GDM1 (cell line): Measurements from ENCODE around the gene C10orf120.

ENCODE experiments used
- DNase-seq: peaks from one replicate; lab custom pipeline; 2025; lab: John Stamatoyannopoulos, UW

Gene C10orf120

DNA sequence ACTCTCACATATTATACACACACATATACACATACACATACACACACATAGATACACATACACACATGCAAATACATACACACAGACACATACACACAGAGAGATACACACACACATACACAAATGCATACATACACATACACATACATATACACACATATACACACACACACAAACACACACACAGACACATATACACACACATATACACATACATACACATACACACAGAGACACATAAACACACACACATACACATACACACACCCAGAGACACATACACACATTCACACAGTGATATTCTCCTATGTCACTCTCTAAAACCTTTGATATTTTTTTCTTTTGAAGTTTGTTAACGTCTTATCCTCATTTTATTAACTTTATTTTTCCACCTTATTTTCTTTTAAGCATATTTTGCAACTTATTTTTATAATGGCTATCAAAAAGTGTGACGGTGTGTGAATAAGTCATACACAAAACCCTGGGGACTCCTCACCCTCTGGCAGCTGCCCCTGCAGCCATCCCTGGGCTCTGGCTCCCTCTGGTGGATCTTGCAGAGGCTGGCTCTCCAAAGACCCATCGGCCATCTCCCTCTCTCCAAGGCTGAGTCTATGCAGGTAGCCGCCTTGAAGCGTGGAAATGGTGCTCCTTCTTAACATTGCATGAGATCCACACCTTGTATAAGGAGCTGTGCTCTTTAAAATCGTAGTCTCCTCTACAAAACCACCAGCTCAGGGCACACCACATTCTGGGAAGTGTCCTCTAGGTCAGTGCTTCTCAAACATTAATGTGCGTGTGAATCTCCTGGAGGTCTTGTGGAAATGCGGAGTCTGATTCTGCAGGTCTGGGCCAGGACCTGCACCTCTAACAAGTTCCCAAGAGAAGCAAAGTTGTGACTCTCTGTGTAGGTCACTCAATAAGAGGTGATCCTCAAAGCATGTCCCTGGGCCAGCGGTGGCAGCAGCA is 4.1 kb upstream of the C10orf120 start:
- peak; percentile 2 for DNase-seq

DNA sequence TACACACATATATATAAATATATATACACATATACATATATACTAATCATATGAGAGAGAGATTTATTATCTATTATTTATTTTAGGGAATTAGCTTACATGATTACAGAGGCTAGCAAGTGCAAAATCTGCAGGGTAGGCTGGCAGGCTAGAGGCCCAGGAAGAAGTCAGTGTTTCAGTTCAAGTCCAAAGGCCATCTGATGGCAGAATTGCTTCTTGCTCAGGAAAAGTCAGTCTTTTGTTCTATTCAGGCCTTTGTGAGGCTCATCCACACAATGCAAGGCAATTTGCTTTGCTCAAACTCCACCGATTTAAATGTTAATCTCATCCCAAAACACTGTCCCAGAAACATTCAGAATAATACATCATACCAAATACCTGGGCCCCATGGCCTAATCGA is 2.6 kb upstream of the C10orf120 start:
- DNase-seq, result no peak

DNA sequence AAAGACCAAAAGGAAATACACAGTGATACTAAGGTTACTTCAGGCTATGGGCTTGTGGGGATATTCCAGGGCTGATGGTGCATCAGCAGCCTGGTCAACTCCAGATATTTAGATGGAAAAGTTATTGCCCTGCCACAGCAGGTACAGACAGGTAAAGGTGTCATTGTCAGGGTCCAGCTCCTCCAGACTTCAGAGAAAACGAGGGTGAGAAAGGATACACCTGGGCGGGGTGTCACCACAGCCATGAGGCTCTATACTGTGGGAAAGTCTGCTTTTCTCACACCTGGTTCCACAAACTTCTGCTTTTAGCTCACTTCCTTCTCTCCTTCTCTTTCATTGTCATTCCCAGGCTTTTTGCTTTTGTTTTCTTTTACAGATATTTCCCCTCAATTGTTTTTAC is 2.0 kb upstream of the C10orf120 start:
- DNase-seq, result no peak

DNA sequence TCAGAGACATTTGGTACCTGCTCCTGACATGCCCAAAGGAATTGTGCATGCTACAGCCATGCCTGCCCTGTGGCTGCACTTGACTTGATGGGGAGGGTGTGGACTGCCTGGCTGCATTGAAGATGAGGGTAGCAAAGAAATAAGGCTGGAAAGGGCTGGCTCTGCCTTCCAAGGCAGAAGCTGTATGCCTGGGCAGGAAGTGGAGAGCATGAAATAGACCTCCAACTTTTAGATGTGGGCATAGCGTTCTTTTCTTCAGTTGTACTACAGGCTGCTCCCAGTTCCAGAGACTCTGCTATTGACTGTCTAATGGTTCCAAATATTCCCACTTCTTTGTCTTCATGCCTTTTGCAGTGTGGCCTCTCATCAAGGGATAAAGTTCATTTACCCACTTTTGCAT is 3.0 kb downstream of the C10orf120 start:
- DNase-seq, result no peak

DNA sequence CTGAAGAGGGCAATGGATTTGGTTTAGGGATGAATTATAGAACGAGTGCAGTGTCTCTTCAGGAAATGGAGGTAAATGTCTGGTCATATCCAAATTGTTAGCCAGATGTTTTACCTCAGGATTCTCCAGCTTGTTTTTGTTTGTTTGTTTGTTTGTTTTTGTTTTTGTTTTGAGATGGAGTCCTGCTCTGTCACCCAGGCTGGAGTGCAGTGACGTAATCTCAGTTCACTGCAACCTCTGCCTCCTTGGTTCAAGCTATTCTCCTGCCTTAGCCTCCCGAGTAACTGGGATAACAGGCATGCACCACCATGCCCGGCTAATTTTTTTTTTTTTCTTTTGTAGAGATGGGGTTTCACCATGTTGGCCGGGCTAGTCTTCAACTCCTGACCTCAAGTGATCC is 6.9 kb downstream of the C10orf120 start:
- no peak for DNase-seq

DNA sequence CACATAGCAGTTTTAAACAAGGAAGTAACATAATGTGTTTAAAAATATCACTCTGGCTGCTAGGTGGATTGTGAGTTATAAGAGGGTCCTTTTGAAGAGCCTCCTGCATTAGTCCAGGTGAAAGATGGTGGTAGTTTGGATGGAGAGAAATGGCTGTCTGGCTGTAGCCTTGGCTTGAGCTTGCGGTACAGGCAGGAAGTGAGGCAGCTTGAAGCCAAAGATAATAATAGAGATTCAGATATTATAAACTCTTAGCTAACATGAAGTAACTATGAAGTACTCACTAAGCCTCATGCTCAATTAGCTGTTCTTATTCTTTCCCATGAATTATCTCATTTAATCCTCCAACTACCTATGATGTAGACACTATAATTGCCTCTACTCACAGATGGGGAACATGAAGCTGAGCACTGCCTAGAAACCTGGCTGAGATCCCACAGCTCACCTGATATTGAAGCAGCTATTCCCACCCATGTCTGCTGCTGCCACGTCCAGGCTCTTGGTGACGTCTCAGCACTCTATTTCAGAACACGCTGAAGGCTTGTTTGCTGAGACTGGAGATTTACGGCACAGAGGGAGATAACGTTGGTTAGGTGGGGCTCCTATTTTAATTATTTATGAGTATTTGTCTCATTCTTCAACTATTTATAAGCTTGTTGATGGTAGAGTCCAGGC is 10.4 kb downstream of the C10orf120 start:
- no peak for DNase-seq

DNA sequence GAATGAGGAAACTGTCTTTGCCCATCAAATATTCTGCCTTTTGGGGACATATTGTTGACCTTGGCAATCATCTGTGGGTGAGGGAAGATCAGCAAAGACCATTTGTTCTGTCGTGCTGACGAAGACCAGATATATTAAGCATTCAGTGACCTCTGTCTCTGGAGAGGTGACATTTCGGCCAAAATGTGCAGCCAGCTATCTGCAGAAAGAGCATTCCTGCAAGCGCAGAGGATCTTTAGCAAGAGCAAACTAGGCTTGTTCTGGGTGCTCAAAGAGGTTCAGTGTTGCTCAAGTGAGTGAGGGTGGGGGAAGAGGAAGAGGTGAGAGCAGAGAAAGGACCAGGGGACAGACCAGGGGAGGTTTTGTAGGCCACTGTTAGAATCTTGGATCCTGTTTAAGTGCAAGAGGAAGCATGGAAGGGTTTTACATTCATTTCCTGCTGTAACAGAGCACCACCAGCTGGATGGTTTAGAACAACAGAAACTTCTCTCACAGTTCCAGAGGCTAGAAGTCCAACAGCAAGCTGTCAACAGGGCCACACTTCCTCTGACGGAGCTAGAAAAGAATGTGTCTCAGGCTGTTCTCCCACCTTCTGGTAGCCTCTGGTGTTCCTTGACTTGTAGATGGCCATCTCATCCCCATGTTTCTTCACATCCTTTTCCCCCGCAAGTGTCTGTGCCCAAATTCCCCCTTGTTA is 11.2 kb downstream of the C10orf120 start:
- no peak for DNase-seq

DNA sequence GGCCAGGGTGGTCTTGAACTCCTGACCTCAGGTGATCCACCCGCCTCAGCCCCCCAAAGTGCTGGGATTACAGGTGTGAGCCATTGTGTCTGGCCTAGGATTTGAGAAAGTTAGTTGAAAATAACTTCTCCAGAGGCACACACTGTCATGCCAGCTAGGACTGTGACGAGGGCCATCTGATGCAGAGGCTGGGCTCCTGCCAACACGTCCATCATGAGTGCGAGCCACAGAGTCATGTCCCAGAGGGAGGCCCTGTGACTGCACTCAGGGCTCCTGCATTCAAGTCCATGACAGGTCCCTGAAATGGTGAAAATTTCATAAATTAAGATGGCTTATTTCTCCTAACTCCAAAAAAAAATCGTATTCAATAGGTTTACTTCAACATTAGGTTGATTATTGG is 17.1 kb downstream of the C10orf120 start:
- no peak for DNase-seq

DNA sequence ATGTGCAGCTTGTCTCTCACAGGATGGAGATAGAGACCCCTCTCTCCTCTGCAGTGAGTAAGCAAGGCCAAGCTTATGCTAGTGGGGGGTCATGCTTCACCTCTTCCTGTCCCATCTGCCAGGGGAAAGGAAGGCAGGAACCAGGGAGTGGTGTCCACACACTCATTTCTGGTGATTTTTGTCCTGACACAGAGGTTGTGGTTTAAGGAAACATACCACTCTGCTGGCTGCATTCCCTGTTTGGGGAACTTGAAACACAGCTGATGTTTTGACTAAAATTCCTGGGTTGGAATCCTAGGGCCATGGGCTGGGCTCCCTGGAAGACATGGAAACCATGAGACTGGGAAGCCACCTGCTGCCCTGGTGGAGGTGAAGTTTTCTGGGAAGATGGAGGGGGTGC is 21.4 kb downstream of the C10orf120 start:
- no peak for DNase-seq

DNA sequence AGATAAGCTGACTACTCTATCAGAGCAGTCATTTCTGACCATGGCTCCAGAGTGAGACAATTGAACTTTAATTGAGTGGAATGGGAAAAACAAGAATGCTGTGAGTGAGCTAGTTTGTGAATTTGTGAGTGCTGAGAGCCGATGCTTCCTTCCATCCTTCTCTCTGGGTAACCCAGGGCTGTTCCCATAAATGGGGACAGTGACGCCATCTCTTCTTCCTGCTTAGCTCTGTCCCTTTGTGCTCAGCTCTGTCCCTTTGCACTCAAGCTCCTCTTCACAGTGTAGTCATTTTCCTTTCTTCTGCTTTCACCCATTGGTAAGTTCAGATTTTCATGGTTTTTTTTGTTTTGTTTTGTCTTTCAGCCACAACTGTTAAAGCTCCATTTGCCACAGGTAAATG is 24.4 kb downstream of the C10orf120 start:
- DNase-seq, result no peak

DNA sequence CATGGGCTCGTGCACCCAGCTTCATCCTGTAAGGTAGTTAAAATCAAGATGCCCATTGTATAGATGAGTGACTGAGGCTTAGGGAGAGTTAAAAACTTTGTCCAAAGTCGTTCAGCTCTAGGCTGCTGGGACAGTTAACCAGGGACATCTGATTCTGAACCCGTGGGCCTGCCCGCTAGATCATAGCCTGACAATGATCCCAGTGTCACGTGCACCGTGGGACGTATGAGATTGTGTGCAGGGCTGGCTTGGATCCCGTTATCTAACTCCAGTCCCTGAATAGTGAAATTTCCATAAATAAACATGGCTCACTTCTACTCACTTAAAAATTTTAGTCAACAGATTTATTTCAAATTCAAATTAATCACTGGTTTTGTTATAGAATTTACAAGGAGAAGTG is 24.9 kb downstream of the C10orf120 start:
- DNase-seq, result no peak

DNA sequence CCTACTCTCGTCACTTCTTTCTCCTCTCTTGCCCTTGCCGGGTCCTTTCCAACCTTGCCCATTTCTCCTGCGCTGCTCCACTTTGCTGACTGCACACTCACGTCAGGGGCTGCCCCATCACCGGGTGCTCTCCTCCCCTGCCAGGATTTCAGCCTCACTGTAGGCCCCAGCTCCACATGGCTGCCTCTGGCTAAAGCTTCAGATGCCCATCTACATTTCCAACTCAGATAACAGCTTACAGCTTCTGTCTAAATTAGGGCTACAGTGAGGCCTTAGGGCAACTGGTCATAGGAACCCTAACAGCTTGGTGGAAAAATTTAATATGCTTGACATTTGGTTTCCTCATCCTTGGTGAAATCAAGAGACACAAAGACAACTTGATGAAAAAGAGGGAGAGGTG is 25.9 kb downstream of the C10orf120 start:
- DNase-seq, result no peak

DNA sequence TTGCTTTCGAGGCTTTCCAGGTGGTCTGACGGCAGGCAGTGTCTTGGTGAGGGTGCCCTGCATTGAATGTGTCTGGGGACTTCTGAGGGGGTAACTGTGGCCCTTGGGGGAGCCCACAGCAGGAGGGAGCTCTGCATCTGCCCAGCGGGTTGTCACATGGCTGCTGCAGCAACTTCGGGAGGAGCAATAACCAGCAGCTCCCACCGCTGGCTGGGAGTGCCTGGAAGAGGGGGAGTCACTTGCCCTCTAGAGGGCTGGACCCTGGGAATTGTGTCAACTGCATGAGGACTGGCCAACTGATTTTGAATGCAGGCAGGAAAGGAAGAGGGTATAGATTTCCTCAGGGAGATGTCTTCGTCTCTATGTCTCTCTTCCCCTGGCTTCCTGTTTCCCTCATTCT is 26.4 kb downstream of the C10orf120 start:
- DNase-seq, result no peak

DNA sequence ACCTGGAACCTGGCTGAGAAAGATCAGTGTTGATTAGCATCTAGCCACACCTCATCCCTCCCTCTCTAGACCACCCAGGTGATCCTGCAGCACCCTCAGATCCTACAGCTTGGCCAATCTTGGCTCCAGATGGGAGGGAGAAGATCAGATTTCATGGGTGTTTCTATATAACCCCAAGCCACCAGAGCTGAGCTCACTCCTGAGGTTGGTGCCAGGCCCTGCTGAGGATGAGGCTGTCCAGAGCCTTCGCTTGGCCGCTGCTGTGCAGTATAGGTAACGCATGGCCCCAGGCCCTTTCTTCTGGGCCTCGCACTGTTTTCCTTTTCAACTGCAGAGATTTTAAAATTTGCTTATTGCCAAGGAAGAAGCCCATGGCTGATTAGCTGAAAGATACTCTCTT is 27.0 kb downstream of the C10orf120 start:
- no peak for DNase-seq

DNA sequence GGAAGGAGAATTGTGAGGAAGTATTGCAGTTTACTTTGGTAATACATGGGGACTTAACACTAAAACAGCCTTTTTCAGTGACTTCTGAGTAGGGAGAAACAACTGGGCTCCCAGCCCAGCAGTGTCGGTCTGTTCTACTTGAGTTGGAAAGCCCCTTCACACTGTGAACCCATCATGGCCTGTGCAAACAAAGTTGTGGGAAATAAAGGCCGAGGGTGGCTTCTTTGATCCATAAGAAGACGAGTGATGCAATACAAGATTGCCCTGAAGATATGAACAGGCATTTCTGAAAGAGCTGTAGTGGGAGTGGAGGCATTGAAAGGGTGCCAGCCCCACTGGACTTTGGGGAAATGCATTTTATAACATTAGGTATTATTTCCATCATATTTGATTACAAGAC is 28.3 kb downstream of the C10orf120 start:
- no peak for DNase-seq

DNA sequence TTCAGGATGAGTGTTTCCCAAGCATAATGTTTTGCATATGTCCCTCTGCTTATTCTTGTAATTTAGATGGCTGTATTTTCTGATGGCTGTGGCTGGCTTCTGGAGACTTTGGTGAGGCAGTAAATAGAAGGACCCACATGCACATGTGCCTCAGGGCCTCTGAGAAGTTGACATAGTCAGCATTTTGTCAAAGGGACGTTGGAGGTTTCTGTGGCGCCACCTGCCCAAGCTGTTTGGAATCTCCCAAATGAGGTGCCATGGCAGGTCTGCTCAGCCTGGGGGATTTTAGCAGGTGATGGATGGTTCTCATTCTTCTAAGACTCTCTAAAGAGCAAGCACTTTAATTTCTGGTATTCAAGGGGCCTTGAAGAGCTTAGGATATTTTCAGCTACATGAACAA is 29.8 kb downstream of the C10orf120 start:
- DNase-seq, result no peak

DNA sequence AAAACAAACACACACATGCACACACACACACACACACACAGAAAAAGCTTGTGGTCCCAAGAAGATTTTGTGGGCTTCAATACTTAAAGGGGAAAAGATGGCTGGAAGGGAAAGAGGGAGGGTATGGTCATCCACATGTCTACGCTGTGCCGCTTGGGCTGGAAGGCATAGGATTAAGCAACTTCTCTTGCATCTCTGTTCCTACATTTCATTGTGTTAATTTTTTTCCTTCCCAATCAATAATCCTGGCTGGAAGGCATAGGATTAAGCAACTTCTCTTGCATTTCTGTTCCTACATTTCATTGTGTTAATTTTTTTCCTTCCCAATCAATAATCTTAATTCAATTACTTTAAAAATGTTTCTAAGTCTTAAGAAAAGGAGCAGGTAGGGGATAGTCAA is 30.6 kb downstream of the C10orf120 start:
- no peak for DNase-seq

DNA sequence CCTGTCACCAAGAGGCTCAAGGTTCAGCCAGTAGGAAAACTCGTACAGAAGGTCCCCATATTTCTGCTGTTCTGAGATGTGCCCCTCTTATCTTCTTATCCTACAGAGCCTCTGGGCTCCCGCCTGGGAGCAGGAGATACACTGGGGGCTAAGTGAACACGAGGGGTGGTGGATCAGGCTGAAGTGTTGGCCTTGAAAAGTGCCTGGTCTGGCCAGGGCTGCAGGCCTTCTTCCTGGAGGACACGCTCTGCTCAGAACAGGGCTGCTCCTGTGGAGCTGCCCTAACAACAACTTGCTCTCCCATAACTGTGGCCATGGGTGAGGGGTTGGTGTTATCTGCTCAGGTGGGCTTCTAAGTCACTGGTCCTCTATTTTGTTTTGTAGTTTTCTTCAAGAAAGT is 33.7 kb downstream of the C10orf120 start:
- DNase-seq, result no peak

DNA sequence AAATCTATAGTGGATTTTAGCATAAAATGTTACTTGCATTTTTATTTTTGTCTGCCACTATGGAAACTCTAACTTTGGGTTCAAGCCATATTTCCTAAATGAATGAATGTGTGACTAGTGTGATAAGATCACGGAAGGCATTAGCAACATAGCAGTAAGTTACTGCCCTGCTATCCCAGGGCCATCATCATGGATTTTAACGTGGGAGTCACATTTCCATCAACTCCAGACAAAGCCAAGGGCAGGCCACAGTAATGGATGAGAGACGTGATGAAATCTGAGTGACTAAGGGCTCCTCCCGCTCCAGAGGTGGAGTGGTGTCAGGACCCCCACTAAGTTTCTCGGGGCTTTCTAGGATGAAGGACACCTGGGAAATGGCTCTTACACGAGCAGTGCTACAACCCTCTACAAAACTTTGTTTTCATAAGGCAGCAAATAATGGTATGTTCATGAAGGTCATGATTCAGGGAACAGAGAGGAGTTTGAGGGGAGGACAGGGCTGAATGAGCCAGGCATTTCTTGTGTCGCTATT is 34.3 kb downstream of the C10orf120 start:
- no peak for DNase-seq

DNA sequence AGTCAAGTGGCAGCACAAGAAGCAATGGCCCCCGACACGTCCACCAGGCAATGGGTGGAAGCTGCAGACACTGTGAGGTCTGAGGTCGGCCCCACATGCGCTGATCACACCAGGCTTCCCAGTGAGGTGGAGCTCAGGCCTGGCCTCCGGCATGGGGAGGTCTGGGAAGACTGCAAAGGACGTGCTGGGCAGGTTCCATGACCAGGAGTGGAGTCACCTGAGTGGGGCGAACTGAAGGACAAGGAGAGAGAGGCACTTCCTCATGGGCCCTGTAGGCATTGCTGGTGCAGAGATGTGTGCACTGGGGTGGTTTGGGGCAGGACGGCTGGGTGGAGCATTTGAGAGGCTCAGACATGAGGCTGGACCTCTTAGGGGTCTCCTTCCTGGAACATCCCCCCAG is 35.1 kb downstream of the C10orf120 start:
- DNase-seq, result no peak

DNA sequence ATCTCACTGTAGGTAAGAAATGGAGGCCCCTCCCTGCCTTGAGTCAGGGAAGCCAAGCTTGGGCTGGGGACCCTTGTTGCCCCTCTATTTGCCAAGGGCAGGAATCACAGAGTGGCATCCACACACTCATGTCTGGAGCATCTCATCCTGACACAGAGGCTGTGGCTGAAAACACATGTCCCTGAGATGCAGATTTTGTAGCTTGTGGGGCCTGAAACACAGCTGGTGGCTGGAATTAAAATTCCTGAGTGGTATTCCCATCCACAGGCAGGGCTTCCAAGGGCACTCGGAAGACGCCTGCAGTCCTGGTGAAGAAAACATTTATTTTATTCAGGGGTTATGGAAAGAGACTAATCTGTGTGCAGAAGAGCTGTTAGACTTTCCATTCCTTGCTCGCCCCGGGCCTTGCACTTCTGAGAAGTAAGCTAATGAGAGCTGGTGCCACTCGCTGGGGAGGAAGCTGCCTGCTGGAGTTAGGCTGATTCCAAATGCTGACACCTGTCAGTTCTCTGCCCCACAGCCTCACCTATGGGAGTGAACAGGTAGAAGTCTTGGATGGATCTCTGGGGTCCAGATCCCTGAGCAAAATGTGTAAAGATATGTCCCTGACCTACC is 36.0 kb downstream of the C10orf120 start:
- no peak for DNase-seq

DNA sequence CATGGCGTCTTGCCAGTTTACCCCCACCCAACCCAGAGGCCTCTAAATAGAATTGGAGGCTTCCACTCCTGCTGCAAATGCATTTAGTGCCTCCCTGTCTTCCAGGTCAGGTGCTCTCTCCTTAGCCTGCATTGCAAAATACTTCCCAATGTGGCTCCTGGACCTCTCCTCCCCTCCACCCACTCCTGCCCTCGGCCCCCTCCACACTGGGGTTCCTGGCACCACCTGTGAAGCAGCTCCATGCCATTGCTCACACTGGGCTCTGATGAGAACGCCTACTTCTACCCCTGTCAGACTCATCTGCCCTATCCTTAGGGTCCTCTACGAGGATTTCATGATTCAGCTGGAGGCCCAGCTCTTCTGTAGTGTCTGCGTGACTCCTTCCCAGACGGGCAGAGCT is 37.4 kb downstream of the C10orf120 start:
- DNase-seq, result no peak
